Ectodermal cell (in vitro differentiated cells): Measurements from ENCODE around the gene PANK4.

ENCODE experiments used
- H3K27ac ChIP-seq: 2 replicates; pipeline ENCODE4 v1.7.0; 2013; ENCODE audit warnings: mild to moderate bottlenecking, low read depth, low read length; ENCODE audit not compliant: insufficient read depth, poor library complexity, severe bottlenecking
- H3K27me3 ChIP-seq: 2 replicates; pipeline ENCODE4 v1.7.0; 2013; ENCODE audit warnings: mild to moderate bottlenecking, low read length; ENCODE audit not compliant: insufficient read depth, control insufficient read depth, poor library complexity, severe bottlenecking
- H3K36me3 ChIP-seq: one replicate; pipeline ENCODE4 v1.7.0; 2013; ENCODE audit warnings: low read length; ENCODE audit not compliant: control insufficient read depth, insufficient read depth
- H3K4me1 ChIP-seq: one replicate; pipeline ENCODE4 v1.7.0; 2013; ENCODE audit warnings: low read length; ENCODE audit not compliant: control insufficient read depth, insufficient read depth
- H3K4me3 ChIP-seq: 2 replicates; pipeline ENCODE4 v1.7.0; 2013; ENCODE audit warnings: low read depth, low read length, control low read depth; ENCODE audit not compliant: insufficient read depth
- H3K9me3 ChIP-seq: 2 replicates; pipeline ENCODE4 v1.7.0; 2013; ENCODE audit warnings: mild to moderate bottlenecking, low read length, moderate library complexity; ENCODE audit not compliant: control insufficient read depth
- WGBS, 2 experiments: methylation state at CpG; one replicate each; pipeline ENCODE4 v1.1.7; 2013; ENCODE audit warnings: missing lambda C conversion rate in 2 of 2; 5-methylcytosine and 5-hydroxymethylcytosine counted together

PANK4 gene

GRCh38 chr1:2504225-2504948 lies 22.0 kb downstream of the PANK4 start:
- no peaks in the 10 kb centered on the region for H3K27me3 ChIP-seq
- H3K9me3 ChIP-seq, result no peaks in the 10 kb centered on the region
- WGBS, 2 experiments, result 93 to 94% methylated on average over 36 of the region's 36 CpGs
- H3K36me3 ChIP-seq, result peaks cover 5% of the 10 kb centered on the region
- peaks cover 16% of the 10 kb centered on the region for H3K4me1 ChIP-seq
- no peak overlapping the region for H3K4me3 ChIP-seq
- H3K27ac ChIP-seq, result no peak overlapping the region

GRCh38 chr1:2503554-2504224 lies 22.7 kb downstream of the PANK4 start:
- no peaks in the 10 kb centered on the region for H3K27me3 ChIP-seq
- WGBS, 2 experiments, result 82 to 83% methylated on average over 40 to 42 of the region's 42 CpGs
- no peaks in the 10 kb centered on the region for H3K9me3 ChIP-seq
- no peak overlapping the region for H3K27ac ChIP-seq
- peaks cover 16% of the 10 kb centered on the region for H3K4me1 ChIP-seq
- H3K36me3 ChIP-seq, result no peaks in the 10 kb centered on the region
- H3K4me3 ChIP-seq, result no peak overlapping the region

- no peaks in the 10 kb centered on the region for H3K27me3 ChIP-seq
- H3K4me3 ChIP-seq, result no peak overlapping the region
- 91 to 92% methylated on average over 36 of the region's 36 CpGs for WGBS, 2 experiments
- peaks cover 16% of the 10 kb centered on the region for H3K4me1 ChIP-seq
- no peak overlapping the region for H3K27ac ChIP-seq
- H3K36me3 ChIP-seq, result no peaks in the 10 kb centered on the region
- no peaks in the 10 kb centered on the region for H3K9me3 ChIP-seq
Observed at GRCh38 chr1:2502661-2503553, 23.5 kb downstream of the PANK4 start.

GRCh38 chr1:2502210-2502609 lies 24.2 kb downstream of the PANK4 start:
- Histone ChIP-seq H3K9me3 (no peaks in the 10 kb centered on the region), H3K27me3 (no peaks in the 10 kb centered on the region), H3K4me1 (peaks cover 16% of the 10 kb centered on the region), H3K4me3 (no peak overlapping the region), H3K27ac (no peak overlapping the region), H3K36me3 (no peaks in the 10 kb centered on the region)
- WGBS, 2 experiments, result 93% methylated on average over 34 of the region's 34 CpGs

GRCh38 chr1:2501820-2502119 lies 24.6 kb downstream of the PANK4 start:
- WGBS, 2 experiments, result 95% methylated on average over 7 of the region's 7 CpGs
- no peaks in the 10 kb centered on the region for H3K36me3 ChIP-seq
- no peaks in the 10 kb centered on the region for H3K9me3 ChIP-seq
- no peak overlapping the region for H3K27ac ChIP-seq
- no peak overlapping the region for H3K4me3 ChIP-seq
- H3K27me3 ChIP-seq, result no peaks in the 10 kb centered on the region
- H3K4me1 ChIP-seq, result peaks cover 16% of the 10 kb centered on the region

- H3K27me3 ChIP-seq, result no peaks in the 10 kb centered on the region
- H3K9me3 ChIP-seq, result no peaks in the 10 kb centered on the region
- H3K27ac ChIP-seq, result no peak overlapping the region
- WGBS, 2 experiments, result 88 to 90% methylated on average over 28 of the region's 28 CpGs
- no peak overlapping the region for H3K4me3 ChIP-seq
- no peaks in the 10 kb centered on the region for H3K36me3 ChIP-seq
- H3K4me1 ChIP-seq, result peaks cover 15% of the 10 kb centered on the region
Observed at GRCh38 chr1:2501041-2501819, 25.2 kb downstream of the PANK4 start.

GRCh38 chr1:2499986-2500596 lies 26.3 kb downstream of the PANK4 start:
- no peaks in the 10 kb centered on the region for H3K9me3 ChIP-seq
- WGBS, 2 experiments, result 88 to 91% methylated on average over 19 of the region's 19 CpGs
- no peaks in the 10 kb centered on the region for H3K36me3 ChIP-seq
- no peaks in the 10 kb centered on the region for H3K27me3 ChIP-seq
- peaks cover 10% of the 10 kb centered on the region for H3K4me1 ChIP-seq
- H3K4me3 ChIP-seq, result no peak overlapping the region
- no peak overlapping the region for H3K27ac ChIP-seq

GRCh38 chr1:2499260-2499659 lies 27.1 kb downstream of the PANK4 start:
- no peak overlapping the region for H3K4me3 ChIP-seq
- H3K4me1 ChIP-seq, result peaks cover 10% of the 10 kb centered on the region
- no peaks in the 10 kb centered on the region for H3K27me3 ChIP-seq
- no peak overlapping the region for H3K27ac ChIP-seq
- H3K9me3 ChIP-seq, result no peaks in the 10 kb centered on the region
- WGBS, 2 experiments, result 79 to 86% methylated on average over 4 of the region's 4 CpGs
- H3K36me3 ChIP-seq, result no peaks in the 10 kb centered on the region

- Histone ChIP-seq H3K27ac (no peak overlapping the region), H3K4me1 (peaks cover 7% of the 10 kb centered on the region), H3K4me3 (no peak overlapping the region), H3K27me3 (no peaks in the 10 kb centered on the region), H3K9me3 (no peaks in the 10 kb centered on the region), H3K36me3 (no peaks in the 10 kb centered on the region)
- 91 to 92% methylated on average over 19 of the region's 19 CpGs for WGBS, 2 experiments
Observed at GRCh38 chr1:2498648-2499047, 27.7 kb downstream of the PANK4 start.
